Left ventricle myocardium superior (tissue), 1 donor: ENCODE results near the gene POGZ. TPM values are rescaled to one million over a fixed set of nuclear protein-coding genes. Genes with fewer than 3 reads are reported as not detected.
"Not testable (repeated sequence)": the region's sequence is repeated elsewhere in the genome, so short reads cannot be mapped to it uniquely, and the experiment has no call there.

Experiments used
- ATAC-seq: fragments of 200-7000 bp; cut with Tn5 transposase; one replicate; pipeline ENCODE4 v1.9.1; 2020; ENCODE audit warnings: mild to moderate bottlenecking, moderate library complexity
- DNase-seq: peaks from one replicate; pipeline ENCODE4 v3.0.0-alpha.2; 2020
- intact Hi-C: fragments of 100-400 bp; cut with micrococcal nuclease; formaldehyde crosslinking; loops from one replicate; pipeline ENCODE4 v1.11.0; 2022
- total RNA-seq: library from RNA; stranded (reverse); fragmentation: NEBNext Ultra II Directional; extraction: Animal tissue kit (Norgen Biotek cat#: 25700); gene quantifications from one replicate; pipeline ENCODE4 v1.2.1, GENCODE V29; 2021
- donor health status: DM: no; HTN: yes; CAD: no; lungs with severe emphysema.

The POGZ gene
- total RNA-seq, 1 donor from 2014 or later, result 46.1 TPM

GRCh38 chr1:151479462-151479861 is 20.2 kb upstream of the POGZ start:
- intact Hi-C loops, result no loop called here
- DNase-seq, result no peak
- ATAC-seq, result no peak

GRCh38 chr1:151478923-151479322 is 19.6 kb upstream of the POGZ start:
- ATAC-seq (no peak), DNase-seq (no peak)
- intact Hi-C loops, result no loop called here

DNA sequence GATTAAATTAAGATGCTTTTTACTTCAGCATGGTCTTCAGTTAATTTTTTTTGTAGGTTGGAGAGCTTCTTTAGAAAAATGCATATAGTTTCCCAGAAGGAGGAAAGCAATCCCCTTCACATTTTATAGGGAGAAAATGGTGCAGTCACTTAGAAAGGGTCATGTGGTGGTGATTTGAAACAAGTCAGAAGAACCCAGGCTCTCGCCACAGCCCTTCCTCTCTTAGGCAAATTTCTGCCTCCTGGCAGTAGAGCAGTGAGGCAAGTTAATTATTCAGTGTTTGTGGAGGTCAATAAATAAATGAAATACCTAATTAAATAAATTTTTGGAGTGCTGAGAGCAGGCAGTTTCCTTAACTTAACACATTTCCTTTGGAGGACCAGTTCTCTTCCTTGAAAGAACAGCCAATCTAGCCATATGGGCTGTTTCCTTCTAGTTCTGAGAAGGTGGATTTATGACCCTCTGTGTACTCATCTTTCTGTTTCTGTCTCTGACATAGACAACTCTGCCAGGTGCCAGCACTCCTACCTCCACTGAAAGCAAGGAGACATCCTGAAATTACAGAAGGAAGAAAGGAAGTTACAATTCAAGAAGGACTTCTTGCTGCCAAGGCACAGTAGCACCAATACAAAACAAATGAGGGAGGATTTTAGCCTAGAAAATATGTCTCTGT is 19.0 kb upstream of the POGZ start:
- intact Hi-C loops, result no loop called here
- ATAC-seq (no peak), DNase-seq (no peak)

- ATAC-seq (no peak), DNase-seq (no peak)
- intact Hi-C loops, result no loop called here
Measured at GRCh38 chr1:151477066-151477465, 17.8 kb upstream of the POGZ start.

- no peak for DNase-seq
- no peak for ATAC-seq
- intact Hi-C loops, result no loop called here
Measured at GRCh38 chr1:151476083-151476482, 16.8 kb upstream of the POGZ start.

DNA sequence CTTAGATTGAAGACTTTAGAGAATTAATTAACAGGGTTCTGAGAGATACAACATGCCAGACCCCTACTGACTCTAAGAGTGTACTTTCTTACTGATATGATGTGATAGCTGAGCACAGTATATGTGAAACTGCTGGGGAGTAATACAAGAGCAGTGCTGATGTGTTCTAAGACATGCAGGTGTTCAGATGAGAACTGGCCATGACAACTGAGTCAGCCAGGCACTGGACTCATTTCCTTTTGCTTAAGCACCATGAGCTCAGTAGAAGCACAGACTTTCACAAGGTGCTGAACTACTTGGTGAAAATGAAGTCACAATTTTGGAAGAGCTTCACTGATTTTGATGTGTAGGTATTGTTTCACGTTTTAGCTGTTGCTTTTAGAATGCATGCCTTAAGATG is 15.9 kb upstream of the POGZ start:
- no peak for ATAC-seq
- DNase-seq, result no peak
- intact Hi-C loops, result no loop called here

DNA sequence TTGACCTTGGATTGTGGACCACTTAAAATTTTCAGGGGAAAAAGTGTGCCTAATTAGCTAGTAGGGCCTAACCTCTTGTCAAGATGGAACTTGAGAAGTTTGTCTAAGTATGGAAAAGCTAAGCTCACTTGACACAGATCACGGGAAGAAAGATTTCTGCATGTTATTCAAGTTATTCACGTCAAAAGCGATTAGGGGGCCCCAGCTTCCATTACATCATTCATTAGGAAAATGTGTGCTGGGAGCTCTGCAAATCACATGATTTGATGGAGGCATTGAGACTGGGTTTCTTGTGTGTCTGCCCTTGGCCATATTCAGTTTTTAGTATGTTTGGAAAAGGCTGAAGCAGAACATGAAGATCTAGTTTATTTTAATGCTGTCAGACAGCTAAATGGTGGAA is 15.5 kb upstream of the POGZ start:
- DNase-seq (no peak), ATAC-seq (no peak)
- intact Hi-C loops, result no loop called here

GRCh38 chr1:151472856-151473731 is 13.8 kb upstream of the POGZ start:
- intact Hi-C loops, result no loop called here

GRCh38 chr1:151465026-151465425 is 5.7 kb upstream of the POGZ start:
- ATAC-seq, result no peak
- intact Hi-C loops, result no loop called here
- DNase-seq, result no peak

More at GRCh38 chr1:151472856-151473731, 13.8 kb upstream of the POGZ start:
- DNase-seq (peak; percentile 63), ATAC-seq (peak; percentile 88)

DNA sequence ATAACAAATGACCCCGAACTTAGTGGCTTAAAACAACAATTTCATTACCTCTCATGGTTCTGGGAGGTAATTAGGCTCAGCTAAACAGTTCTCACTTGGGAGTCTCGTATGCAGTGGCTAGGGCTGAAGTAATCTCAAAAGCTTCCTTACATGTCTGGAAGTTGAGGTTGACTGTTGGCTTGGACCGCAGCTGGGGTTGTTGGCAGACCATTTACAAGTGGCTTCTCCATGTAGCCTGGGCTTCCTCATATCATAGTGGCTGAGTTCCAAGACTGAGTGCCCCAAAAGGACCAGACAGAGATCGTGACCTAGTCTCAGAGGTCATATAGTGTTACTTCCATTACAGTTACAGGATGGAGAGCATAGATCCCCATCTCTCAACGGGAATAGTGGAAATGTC is 2.4 kb upstream of the POGZ start:
- no peak for DNase-seq
- intact Hi-C loops, result no loop called here
- no peak for ATAC-seq

GRCh38 chr1:151458802-151459330 is 428 bp downstream of the POGZ start:
- DNase-seq (peak; percentile 77), ATAC-seq (peak; percentile 75)
- intact Hi-C loops, result no loop called here

DNA sequence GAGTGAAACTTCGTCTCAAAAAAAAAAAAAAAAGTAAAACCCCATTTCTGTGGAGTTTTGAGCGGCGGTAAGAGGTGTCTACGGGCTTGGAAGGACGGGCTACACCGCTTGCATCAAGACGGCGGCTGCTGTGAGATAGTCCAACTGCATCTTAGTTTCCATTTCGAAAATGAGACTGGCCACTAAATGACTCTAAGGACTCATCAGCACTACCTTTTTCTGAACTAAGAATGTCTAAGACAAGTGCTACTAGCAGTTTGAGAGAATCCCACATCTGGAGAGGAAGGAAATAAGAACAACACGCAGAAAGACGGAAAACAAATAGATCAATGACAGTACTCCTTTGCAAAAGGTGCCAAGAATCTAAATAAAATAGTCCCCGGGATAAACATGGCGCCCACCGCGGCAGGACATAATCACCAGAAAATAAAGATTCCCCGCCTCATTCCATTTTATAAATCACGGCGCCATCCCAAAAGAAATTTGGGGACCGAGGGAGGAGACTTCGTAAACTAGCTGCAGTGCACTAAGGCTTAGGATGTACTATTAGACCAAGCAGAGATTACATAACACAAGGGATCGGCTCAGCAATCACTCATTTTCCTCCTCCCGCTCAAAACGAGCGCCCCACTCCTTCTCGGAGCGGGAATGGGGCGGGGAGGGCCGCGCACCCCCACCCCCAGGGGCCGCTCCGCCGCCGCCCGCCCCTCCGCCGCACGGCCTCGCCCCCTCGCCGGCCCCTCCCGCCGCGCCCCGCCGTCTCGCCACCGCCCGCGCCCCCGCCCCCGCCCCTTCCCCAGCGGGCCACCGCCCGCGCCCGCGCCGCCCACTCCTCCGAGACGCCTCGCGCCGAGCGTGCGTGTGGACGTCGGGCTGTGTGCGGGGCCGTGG is 1.1 kb downstream of the POGZ start:
- intact Hi-C loops, result no loop called here
- peak; percentile 86 for DNase-seq

GRCh38 chr1:151455966-151456365 is 3.3 kb downstream of the POGZ start:
- DNase-seq, result no peak
- intact Hi-C loops, result no loop called here
- no peak for ATAC-seq

More for the DNA sequence above, 1.1 kb downstream of the POGZ start:
- ATAC-seq, result peak; percentile 55

- intact Hi-C loops, result no loop called here
- no peak for DNase-seq
- ATAC-seq, result no peak
Measured at GRCh38 chr1:151455231-151455630, 4.1 kb downstream of the POGZ start.

DNA sequence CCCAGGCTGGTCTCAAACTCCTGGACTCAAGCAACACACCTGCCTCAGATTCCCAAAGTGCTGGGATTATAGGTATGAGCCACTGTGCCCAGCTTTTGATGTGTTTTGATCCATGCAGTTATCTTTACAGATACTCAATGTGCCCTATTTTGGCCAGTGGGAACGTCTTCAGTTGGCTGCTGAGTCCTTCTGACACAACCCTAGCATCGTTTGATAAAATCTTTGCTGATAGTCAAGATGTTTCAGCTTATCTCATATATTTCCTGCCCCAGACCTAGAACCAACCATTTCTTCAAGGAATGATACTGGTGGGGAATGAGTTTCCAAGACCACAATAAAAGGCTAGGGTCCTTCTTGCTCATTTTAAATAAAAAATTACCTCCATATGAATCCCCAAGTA is 11.6 kb downstream of the POGZ start:
- no peak for ATAC-seq
- intact Hi-C loops, result loop anchor here (10.0 kb wide), 1 partner anchor 277 kb away; the partner anchor contains the start of gene RIIAD1

DNA sequence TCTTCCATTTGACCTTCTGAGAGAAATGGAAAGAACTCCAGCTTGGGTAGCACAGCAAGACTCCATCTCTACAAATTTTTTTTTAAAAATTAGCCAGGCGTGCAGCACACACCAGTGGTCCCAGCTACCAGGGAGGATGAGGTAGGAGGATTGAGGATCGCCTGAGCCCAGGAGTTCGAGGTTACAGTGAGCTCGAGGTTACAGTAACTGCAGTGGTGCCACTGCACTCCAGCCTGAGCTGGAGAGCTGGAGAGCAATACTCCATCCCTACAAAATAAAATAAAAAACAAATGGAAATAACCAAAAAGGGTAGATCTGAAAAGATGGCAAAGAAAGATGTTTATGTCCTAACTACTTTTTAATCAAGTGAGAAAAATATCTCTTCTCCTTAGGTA is 14.5 kb downstream of the POGZ start:
- ATAC-seq, result peak; percentile 20
- intact Hi-C loops, result loop anchor here (10.0 kb wide), 1 partner anchor 280 kb away; the partner anchor contains the start of gene RIIAD1
- DNase-seq, result no peak

More for the DNA sequence above, 11.6 kb downstream of the POGZ start:
- DNase-seq, result no peak

DNA sequence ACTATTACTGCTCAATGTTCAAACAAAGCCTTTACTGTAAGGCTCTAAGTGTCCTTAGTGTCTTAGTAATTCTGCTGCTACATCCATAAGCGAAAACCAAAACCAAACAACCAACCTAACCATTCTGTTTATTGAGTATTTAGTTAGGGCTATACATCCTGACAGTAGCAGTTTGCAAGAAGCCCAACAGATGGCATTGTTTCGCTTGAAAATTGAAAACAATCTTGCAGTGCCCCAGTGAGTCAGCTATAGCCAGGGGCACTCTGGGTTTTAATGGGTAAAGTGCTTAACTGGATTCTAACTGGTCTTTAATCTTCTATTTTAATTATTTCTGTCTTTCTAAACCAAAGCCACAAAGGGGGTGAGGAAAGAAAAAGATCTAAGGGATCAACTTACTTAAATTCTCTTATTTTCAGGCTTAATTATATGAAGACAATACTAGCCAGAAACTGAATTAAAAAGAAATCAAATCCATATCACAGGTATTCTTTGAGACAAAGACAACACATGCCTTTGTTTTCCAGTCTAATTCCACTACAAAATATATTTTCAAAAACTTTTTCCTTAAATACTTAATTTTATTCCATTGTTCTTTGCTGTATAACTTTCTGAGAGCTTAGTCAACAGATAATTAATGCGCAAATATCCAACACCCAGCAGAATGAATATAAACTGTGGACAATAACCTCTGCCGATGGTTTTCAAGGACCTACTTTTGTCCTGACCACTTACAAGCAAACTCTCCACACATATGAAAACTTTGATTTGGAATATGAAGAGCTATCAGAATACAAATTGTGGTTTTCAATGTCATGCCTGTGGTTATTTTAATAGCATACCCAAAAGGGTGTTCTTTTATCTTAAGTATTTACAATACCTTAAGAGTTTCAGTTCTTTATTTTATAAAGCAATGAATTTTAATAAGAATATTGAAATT is 15.2 kb downstream of the POGZ start:
- ATAC-seq, result peak; percentile 86
- no peak for DNase-seq
- intact Hi-C loops, result loop anchor here (10.0 kb wide), 1 partner anchor 281 kb away; the partner anchor contains the start of gene RIIAD1

GRCh38 chr1:151437396-151437795 is 21.9 kb downstream of the POGZ start:
- DNase-seq, intact Hi-C loops, ATAC-seq: not testable (repeated sequence)
